Osteocyte (in vitro differentiated cells): ENCODE measurements around the gene IFT122. TPM values are rescaled to one million over a fixed set of nuclear protein-coding genes. Genes with fewer than 3 reads are reported as not detected.

Source experiments
- DNase-seq: peaks from one replicate; pipeline ENCODE4 v3.0.0; 2021; ENCODE audit warnings: mixed read lengths; ENCODE audit not compliant: unreplicated experiment; ENCODE audit errors: extremely low spot score
- H3K27ac Mint-ChIP-seq: one replicate; pipeline ENCODE4 v1.8.0; 2021; ENCODE audit warnings: mild to moderate bottlenecking, mixed read lengths; ENCODE audit not compliant: unreplicated experiment
- H3K27me3 Mint-ChIP-seq: one replicate; pipeline ENCODE4 v1.8.0; 2021; ENCODE audit warnings: mixed read lengths; ENCODE audit not compliant: unreplicated experiment
- H3K36me3 Mint-ChIP-seq: one replicate; pipeline ENCODE4 v1.8.0; 2021; ENCODE audit warnings: mixed read lengths; ENCODE audit not compliant: unreplicated experiment
- H3K4me1 Mint-ChIP-seq: one replicate; pipeline ENCODE4 v1.8.0; 2021; ENCODE audit warnings: mixed read lengths; ENCODE audit not compliant: unreplicated experiment
- H3K4me3 Mint-ChIP-seq: one replicate; pipeline ENCODE4 v1.8.0; 2021; ENCODE audit warnings: mild to moderate bottlenecking, moderate library complexity, mixed read lengths; ENCODE audit not compliant: unreplicated experiment
- H3K9me3 Mint-ChIP-seq: one replicate; pipeline ENCODE4 v1.8.0; 2021; ENCODE audit warnings: mixed read lengths; ENCODE audit not compliant: unreplicated experiment
- total RNA-seq: library from RNA; stranded (reverse); gene quantifications from 2 replicates; pipeline ENCODE4 v1.2.1, GENCODE V29; 2021
- TF ChIP-seq, protein P1 (sequence below): fragments of 200-600 bp; sonication (generic); IDR thresholded peaks from 2 replicates; pipeline ENCODE4 v1.5.0; 2021; ENCODE audit warnings: antibody characterized with exemption, mild to moderate bottlenecking, moderate library complexity

IFT122 gene
- total RNA-seq, 1 donor from 2014 or later: 25.9 TPM

GRCh38 chr3:129505341-129505740, 65.3 kb downstream of the IFT122 start:
- DNase-seq: no peak

GRCh38 chr3:129506231-129506742, 66.3 kb downstream of the IFT122 start:
- Mint-ChIP-seq H3K4me1 (peaks cover 6% of the 10 kb centered on the region), H3K27ac (no peak overlapping the region), H3K27me3 (no peaks in the 10 kb centered on the region), H3K4me3 (no peak overlapping the region), H3K36me3 (peaks cover 19% of the 10 kb centered on the region), H3K9me3 (no peaks in the 10 kb centered on the region)
- no peak for DNase-seq
- TF ChIP-seq, protein P1, sequence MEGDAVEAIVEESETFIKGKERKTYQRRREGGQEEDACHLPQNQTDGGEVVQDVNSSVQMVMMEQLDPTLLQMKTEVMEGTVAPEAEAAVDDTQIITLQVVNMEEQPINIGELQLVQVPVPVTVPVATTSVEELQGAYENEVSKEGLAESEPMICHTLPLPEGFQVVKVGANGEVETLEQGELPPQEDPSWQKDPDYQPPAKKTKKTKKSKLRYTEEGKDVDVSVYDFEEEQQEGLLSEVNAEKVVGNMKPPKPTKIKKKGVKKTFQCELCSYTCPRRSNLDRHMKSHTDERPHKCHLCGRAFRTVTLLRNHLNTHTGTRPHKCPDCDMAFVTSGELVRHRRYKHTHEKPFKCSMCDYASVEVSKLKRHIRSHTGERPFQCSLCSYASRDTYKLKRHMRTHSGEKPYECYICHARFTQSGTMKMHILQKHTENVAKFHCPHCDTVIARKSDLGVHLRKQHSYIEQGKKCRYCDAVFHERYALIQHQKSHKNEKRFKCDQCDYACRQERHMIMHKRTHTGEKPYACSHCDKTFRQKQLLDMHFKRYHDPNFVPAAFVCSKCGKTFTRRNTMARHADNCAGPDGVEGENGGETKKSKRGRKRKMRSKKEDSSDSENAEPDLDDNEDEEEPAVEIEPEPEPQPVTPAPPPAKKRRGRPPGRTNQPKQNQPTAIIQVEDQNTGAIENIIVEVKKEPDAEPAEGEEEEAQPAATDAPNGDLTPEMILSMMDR: no peak

More at GRCh38 chr3:129505341-129505740, 65.3 kb downstream of the IFT122 start:
- no peaks in the 10 kb centered on the region for H3K27me3 Mint-ChIP-seq
- peaks cover 9% of the 10 kb centered on the region for H3K4me1 Mint-ChIP-seq
- H3K9me3 Mint-ChIP-seq: no peaks in the 10 kb centered on the region
- H3K4me3 Mint-ChIP-seq: no peak overlapping the region
- H3K27ac Mint-ChIP-seq: no peak overlapping the region
- TF ChIP-seq, protein P1: no peak
- H3K36me3 Mint-ChIP-seq: peaks cover 19% of the 10 kb centered on the region

GRCh38 chr3:129507181-129507831, 67.3 kb downstream of the IFT122 start:
- Mint-ChIP-seq H3K27ac (no peak overlapping the region), H3K27me3 (no peaks in the 10 kb centered on the region), H3K9me3 (no peaks in the 10 kb centered on the region), H3K4me3 (no peak overlapping the region), H3K4me1 (peaks cover 2% of the 10 kb centered on the region), H3K36me3 (peaks cover 21% of the 10 kb centered on the region)
- DNase-seq: no peak
- TF ChIP-seq, protein P1: no peak

- TF ChIP-seq, protein P1: no peak
- H3K9me3 Mint-ChIP-seq: no peaks in the 10 kb centered on the region
- no peak overlapping the region for H3K4me3 Mint-ChIP-seq
- DNase-seq: no peak
- H3K4me1 Mint-ChIP-seq: peaks cover 2% of the 10 kb centered on the region
- peaks cover 16% of the 10 kb centered on the region for H3K36me3 Mint-ChIP-seq
- H3K27ac Mint-ChIP-seq: no peak overlapping the region
- no peaks in the 10 kb centered on the region for H3K27me3 Mint-ChIP-seq
These were observed 72.6 kb downstream of the IFT122 start for GRCh38 chr3:129512595-129512994.

DNA sequence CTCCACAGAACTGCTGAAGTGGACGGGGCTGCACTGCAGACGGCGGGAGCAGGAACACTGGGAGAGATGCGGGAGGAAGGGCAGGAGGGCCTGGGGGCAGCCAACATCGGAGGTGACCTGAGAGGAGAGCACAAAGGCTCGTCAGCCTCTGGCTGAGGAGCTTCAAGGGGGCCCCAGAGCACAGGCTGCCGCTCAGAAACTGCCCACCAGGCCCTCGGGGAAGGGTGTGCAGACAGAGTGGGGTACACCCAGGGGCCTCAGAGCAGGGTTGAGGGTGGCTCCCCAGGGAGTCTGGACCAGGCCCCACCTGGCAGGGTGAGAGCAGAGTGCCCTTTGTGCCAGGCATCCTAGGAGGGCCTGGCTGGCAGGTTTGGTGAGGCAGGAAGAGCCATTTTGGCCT, 73.7 kb downstream of the IFT122 start:
- Mint-ChIP-seq H3K4me1 (peaks cover 2% of the 10 kb centered on the region), H3K4me3 (no peak overlapping the region), H3K9me3 (no peaks in the 10 kb centered on the region), H3K36me3 (peaks cover 16% of the 10 kb centered on the region), H3K27ac (no peak overlapping the region), H3K27me3 (no peaks in the 10 kb centered on the region)
- TF ChIP-seq, protein P1: no peak
- no peak for DNase-seq
